ENCODE measurements around the gene C12orf57. TPM values are rescaled to one million over a fixed set of nuclear protein-coding genes. Genes with fewer than 3 reads are reported as not detected.
A peak's percentile ranks its signal among the peaks of the same experiment; 100 is the strongest.

Gene C12orf57
- total RNA-seq, 1 experiment from 2014 or later = 158 TPM

GRCh38 chr12:6925540-6926279, 18.1 kb upstream of the C12orf57 start:
- H3K36me3 Mint-ChIP-seq = peaks cover 19% of the 10 kb centered on the region
- no peaks in the 10 kb centered on the region for H3K27me3 Mint-ChIP-seq (ENCODE audit: low read depth)
- DNase-seq (ENCODE audit: low spot score) (peak; percentile 67), ATAC-seq (peak; percentile 48)
- CTCF ChIA-PET = interaction anchor here (0.7 to 7.0 kb wide), 23 partner anchors 9 to 311 kb away, joined by 3 to 93 read pairs (median 10); partner anchors contain the start of genes C12orf57, CDCA3, COPS7A and LRRC23
- H3K4me3 Mint-ChIP-seq = peak overlapping the region; percentile 77
- POLR2A ChIA-PET = interaction anchor here (0.6 to 4.2 kb wide), 19 partner anchors 9 to 386 kb away, joined by 3 to 66 read pairs (median 5); partner anchors contain the start of genes C12orf57, CDCA3, ENO2 and PTMS
- H3K4me1 Mint-ChIP-seq = peaks cover 54% of the 10 kb centered on the region
- no peaks in the 10 kb centered on the region for H3K9me3 Mint-ChIP-seq
- peak overlapping the region; percentile 98 for H3K27ac Mint-ChIP-seq
- no peak for TF ChIP-seq CREB1 (CRISPR knock-in tag; IDR thresholded peaks at IDR 0.05)
- TF ChIP-seq SP1 (CRISPR knock-in tag; conservative IDR thresholded peaks at IDR 0.05) = peak; percentile 56; the same call in 1 of the 2 replicates
- TF ChIP-seq KAT7 (CRISPR knock-in tag; IDR thresholded peaks at IDR 0.05; ENCODE audit: borderline replicate concordance) = no peak
- TF ChIP-seq NFE2L1 (CRISPR knock-in tag; IDR thresholded peaks at IDR 0.05) = peak; percentile 61
- TF ChIP-seq IRF2 (CRISPR knock-in tag; IDR thresholded peaks at IDR 0.05; ENCODE audit: borderline replicate concordance, low read depth) = no peak
- TF ChIP-seq ZNF219 (CRISPR knock-in tag; IDR thresholded peaks at IDR 0.05; ENCODE audit: borderline replicate concordance) = no peak
- TF ChIP-seq NR2C2 (CRISPR knock-in tag; IDR thresholded peaks at IDR 0.05) = no peak
- TF ChIP-seq ZNF512 (CRISPR knock-in tag; IDR thresholded peaks at IDR 0.05; ENCODE audit: borderline replicate concordance) = no peak
- TF ChIP-seq PREB (CRISPR knock-in tag; IDR thresholded peaks at IDR 0.05; ENCODE audit: borderline replicate concordance) = no peak
- no peak for TF ChIP-seq ZNF423 (CRISPR knock-in tag; IDR thresholded peaks at IDR 0.05)
- no peak for TF ChIP-seq ATF6 (CRISPR knock-in tag; IDR thresholded peaks at IDR 0.05)
- TF ChIP-seq ZNF121 (CRISPR knock-in tag; IDR thresholded peaks at IDR 0.05) = no peak
- 0 out of 2 replicates have a peak, but pooled peaks have one; percentile 47 for TF ChIP-seq MYBL2 (CRISPR knock-in tag; IDR thresholded peaks at IDR 0.05)
- TF ChIP-seq PRDM15 (CRISPR knock-in tag; IDR thresholded peaks at IDR 0.05) = peak; percentile 99
- no peak for TF ChIP-seq FOXP4 (CRISPR knock-in tag; IDR thresholded peaks at IDR 0.05)
- no peak for TF ChIP-seq ZNF425 (CRISPR knock-in tag; conservative IDR thresholded peaks at IDR 0.05)
- no peak for TF ChIP-seq NR1H2 (CRISPR knock-in tag; IDR thresholded peaks at IDR 0.05)
- no peak for TF ChIP-seq HMGA2 (CRISPR knock-in tag; IDR thresholded peaks at IDR 0.05)
- TF ChIP-seq TP53 (CRISPR knock-in tag; IDR thresholded peaks at IDR 0.05) = no peak
- TF ChIP-seq SMAD4 (CRISPR knock-in tag; IDR thresholded peaks at IDR 0.05) = no peak
- no peak for TF ChIP-seq ZBTB21 (CRISPR knock-in tag; IDR thresholded peaks at IDR 0.05; ENCODE audit: borderline replicate concordance)
- no peak; the same call in 1 of the 2 replicates for TF ChIP-seq ZNF232 (CRISPR knock-in tag; IDR thresholded peaks at IDR 0.05)
- no peak for TF ChIP-seq ZNF263 (CRISPR knock-in tag; IDR thresholded peaks at IDR 0.05; ENCODE audit: low read depth)
